ENCODE data around the gene MVB12B.
"Not testable (repeated sequence)": the region's sequence is repeated elsewhere in the genome, so short reads cannot be mapped to it uniquely, and the experiment has no call there.

The MVB12B gene

DNA sequence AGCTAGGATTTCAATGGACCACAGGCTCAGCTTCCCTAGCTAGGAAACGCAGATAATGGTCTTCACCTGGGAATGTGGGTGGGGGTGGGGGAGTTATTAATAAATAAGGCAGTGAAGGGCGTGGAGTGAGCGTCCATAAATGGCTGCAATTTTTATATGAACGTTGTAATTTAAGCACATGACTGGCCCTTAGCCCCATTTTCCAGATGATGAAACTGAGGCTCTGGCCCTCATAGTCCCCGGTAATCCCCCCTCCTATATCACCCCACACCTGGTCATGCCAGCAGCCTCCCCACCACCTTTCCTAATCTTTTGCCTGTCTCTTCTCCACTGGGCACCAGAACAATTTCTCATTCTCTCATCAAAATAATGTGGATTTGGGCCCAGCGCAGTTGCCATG lies 225.2 kb downstream of the MVB12B start:
- no peak for DNase-seq

DNA sequence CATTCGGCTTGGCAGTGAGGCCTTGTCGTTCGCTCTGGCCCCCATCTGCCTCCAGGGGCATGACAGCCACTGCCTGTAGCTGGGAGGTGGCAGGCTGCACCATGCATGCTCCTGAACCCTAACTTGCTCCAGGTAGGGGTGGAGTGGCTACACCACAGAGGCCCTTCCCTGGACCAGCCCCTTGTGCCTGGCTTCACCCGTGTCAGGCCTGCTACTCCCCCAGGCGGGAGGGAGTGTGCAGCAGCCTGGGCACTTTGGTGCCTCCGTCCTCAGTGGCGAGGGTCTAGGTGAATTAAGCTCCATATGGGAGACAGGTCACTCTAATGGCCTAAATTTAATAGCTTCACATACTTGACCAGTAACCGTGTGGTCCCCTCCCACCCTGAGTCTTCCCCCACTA lies 227.7 kb downstream of the MVB12B start:
- DNase-seq: no peak

DNA sequence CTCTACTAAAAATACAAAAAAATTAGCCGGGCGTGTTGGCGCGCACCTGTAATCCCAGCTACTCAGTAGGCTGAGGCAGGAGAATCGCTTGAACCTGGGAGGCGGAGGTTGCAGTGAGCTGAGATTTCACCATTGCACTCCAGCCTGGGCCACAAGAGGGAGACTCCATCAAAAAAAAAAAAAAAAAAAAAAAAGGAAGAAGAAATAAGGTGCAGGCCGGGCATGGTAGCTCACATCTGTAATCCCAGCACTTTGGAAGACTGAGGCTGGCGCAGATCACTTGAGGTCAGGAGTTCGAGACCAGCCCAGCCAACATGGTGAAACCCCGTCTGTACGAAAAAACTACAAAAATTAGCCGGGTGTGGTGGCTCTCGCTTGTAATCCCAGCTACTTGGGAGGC lies 228.8 kb downstream of the MVB12B start:
- not testable (repeated sequence) for DNase-seq
